Caco-2 (cell line): ENCODE measurements around the gene TFAP2B. TPM values are rescaled to one million over a fixed set of nuclear protein-coding genes. Genes with fewer than 3 reads are reported as not detected.

Experiments used
- BruUV-seq: library from RNA; stranded (reverse); fragments of 400-500 nt; replicated peaks from 2 replicates; lab custom pipeline; 2021; lab: Mats Ljungman, UMichigan
- CTCF ChIA-PET: fragments of 300-600 bp; sonication (Branson Sonifier 250); formaldehyde crosslinking; loops from one replicate; lab custom pipeline; 2022; ENCODE audit warnings: antibody characterized with exemption; lab: Charles Lee
- POLR2A ChIA-PET: fragments of 300-600 bp; sonication (Branson Sonifier 250); formaldehyde crosslinking; loops from one replicate; lab custom pipeline; 2022; ENCODE audit warnings: antibody characterized with exemption; lab: Charles Lee
- DNase-seq, 2 experiments: peaks; one replicate each; pipeline versions ENCODE4 v3.0.0 to v3.0.0-alpha.2; 2020 to 2022
- H3K27me3 ChIP-seq: replicated peaks from 2 replicates; pipeline ENCODE4 v1.6.0; 2011; ENCODE audit warnings: low read length; ENCODE audit not compliant: control insufficient read depth, insufficient read depth
- H3K36me3 ChIP-seq: 2 replicates; pipeline ENCODE4 v1.5.1; 2011; ENCODE audit warnings: low read length; ENCODE audit not compliant: control insufficient read depth, insufficient read depth
- H3K4me1 ChIP-seq: fragments of 250-450 bp; sonication (Bioruptor Pico); 2 replicates; pipeline ENCODE4 v1.5.1; 2020; ENCODE audit warnings: mild to moderate bottlenecking
- H3K4me3 ChIP-seq: 2 replicates; pipeline ENCODE4 v1.5.1; 2011; ENCODE audit warnings: low read depth, mild to moderate bottlenecking, control low read depth, low read length
- H3K9me3 ChIP-seq: fragments of 250-450 bp; sonication (Bioruptor Pico); 2 replicates; pipeline ENCODE4 v1.5.1; 2020; ENCODE audit warnings: mild to moderate bottlenecking, moderate library complexity
- H3K27ac Mint-ChIP-seq: one replicate; pipeline ENCODE4 v1.8.0; 2022; ENCODE audit warnings: mixed read lengths; ENCODE audit not compliant: unreplicated experiment
- H3K27me3 Mint-ChIP-seq: one replicate; pipeline ENCODE4 v1.8.0; 2022; ENCODE audit warnings: mixed read lengths; ENCODE audit not compliant: insufficient read depth, unreplicated experiment
- H3K36me3 Mint-ChIP-seq: one replicate; pipeline ENCODE4 v1.8.0; 2022; ENCODE audit warnings: mild to moderate bottlenecking, mixed read lengths; ENCODE audit not compliant: insufficient read depth, unreplicated experiment
- H3K4me1 Mint-ChIP-seq: one replicate; pipeline ENCODE4 v1.8.0; 2022; ENCODE audit warnings: low read depth, mixed read lengths; ENCODE audit not compliant: unreplicated experiment
- H3K4me3 Mint-ChIP-seq: one replicate; pipeline ENCODE4 v1.8.0; 2022; ENCODE audit warnings: mild to moderate bottlenecking, moderate library complexity, mixed read lengths; ENCODE audit not compliant: unreplicated experiment
- H3K9me3 Mint-ChIP-seq: one replicate; pipeline ENCODE4 v1.8.0; 2022; ENCODE audit warnings: mixed read lengths; ENCODE audit not compliant: unreplicated experiment
- intact Hi-C: fragments of 100-400 bp; cut with micrococcal nuclease; formaldehyde crosslinking; loops from one replicate; pipeline ENCODE4 v1.10.0; 2022; ENCODE audit not compliant: unreplicated experiment
- total RNA-seq: library from RNA; stranded (reverse); gene quantifications from 2 replicates; pipeline ENCODE4 v1.2.3, GENCODE V29; 2022
- TF ChIP-seq, protein P1 (sequence below), 2 experiments: fragments of 200-600 bp in 1 of 2; IDR thresholded peaks; 1 replicate in 1 of 2; 2 replicates in 1 of 2; pipeline versions ENCODE4 v1.5.1 to v1.8.0; 2011 to 2022; ENCODE audit warnings: antibody characterized with exemption in 1 of 2, control low read depth in 1 of 2, inconsistent platforms in 1 of 2, low read depth in 1 of 2, low read length in 1 of 2, mild to moderate bottlenecking in 1 of 2, moderate library complexity in 1 of 2; ENCODE audit not compliant: insufficient read depth in 1 of 2, severe bottlenecking in 1 of 2, unreplicated experiment in 1 of 2

Gene TFAP2B
- total RNA-seq, 1 experiment from 2014 or later: not detected

GRCh38 chr6:50890579-50890978 is 71.9 kb downstream of the TFAP2B start:
- Mint-ChIP-seq H3K27ac (no peak overlapping the region), H3K4me1 (no peaks in the 10 kb centered on the region), H3K36me3 (no peaks in the 10 kb centered on the region), H3K9me3 (peaks cover 9% of the 10 kb centered on the region), H3K27me3 (no peaks in the 10 kb centered on the region), H3K4me3 (no peak overlapping the region)
- no peaks in the 10 kb centered on the region for H3K9me3 ChIP-seq
- H3K4me3 ChIP-seq: no peak overlapping the region
- no peaks in the 10 kb centered on the region for H3K36me3 ChIP-seq
- H3K4me1 ChIP-seq: no peaks in the 10 kb centered on the region
- POLR2A ChIA-PET: no interaction called here
- intact Hi-C loops: no loop called here
- TF ChIP-seq, protein P1, sequence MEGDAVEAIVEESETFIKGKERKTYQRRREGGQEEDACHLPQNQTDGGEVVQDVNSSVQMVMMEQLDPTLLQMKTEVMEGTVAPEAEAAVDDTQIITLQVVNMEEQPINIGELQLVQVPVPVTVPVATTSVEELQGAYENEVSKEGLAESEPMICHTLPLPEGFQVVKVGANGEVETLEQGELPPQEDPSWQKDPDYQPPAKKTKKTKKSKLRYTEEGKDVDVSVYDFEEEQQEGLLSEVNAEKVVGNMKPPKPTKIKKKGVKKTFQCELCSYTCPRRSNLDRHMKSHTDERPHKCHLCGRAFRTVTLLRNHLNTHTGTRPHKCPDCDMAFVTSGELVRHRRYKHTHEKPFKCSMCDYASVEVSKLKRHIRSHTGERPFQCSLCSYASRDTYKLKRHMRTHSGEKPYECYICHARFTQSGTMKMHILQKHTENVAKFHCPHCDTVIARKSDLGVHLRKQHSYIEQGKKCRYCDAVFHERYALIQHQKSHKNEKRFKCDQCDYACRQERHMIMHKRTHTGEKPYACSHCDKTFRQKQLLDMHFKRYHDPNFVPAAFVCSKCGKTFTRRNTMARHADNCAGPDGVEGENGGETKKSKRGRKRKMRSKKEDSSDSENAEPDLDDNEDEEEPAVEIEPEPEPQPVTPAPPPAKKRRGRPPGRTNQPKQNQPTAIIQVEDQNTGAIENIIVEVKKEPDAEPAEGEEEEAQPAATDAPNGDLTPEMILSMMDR (IDR thresholded peaks at IDR 0.05; ENCODE audit: insufficient read depth in 1 of 2, low read depth in 1 of 2, low read length in 1 of 2, severe bottlenecking in 1 of 2, unreplicated experiment in 1 of 2): no peak
- no TSS peak for BruUV-seq
- DNase-seq: no peak
- CTCF ChIA-PET: no interaction called here
- H3K27me3 ChIP-seq: no peaks in the 10 kb centered on the region

DNA sequence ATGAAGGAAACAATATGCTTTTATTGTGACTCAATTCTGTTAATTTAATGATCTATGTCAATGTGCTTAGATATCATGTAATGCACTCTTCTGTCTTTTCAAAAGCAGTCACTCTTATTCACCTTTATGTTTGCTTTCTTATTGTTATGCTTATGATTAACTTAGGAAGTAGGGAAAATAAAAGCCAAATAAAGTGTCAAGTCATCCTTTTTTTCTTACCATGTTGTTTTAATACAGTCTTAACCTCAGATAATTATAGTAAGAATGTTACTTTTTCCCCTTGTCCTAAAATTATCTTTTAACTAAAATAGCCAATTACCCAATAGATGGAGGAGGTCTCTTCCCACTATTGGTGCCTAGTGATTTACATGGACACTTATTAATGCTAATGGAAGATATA is 72.6 kb downstream of the TFAP2B start:
- intact Hi-C loops: no loop called here
- Mint-ChIP-seq H3K4me3 (no peak overlapping the region), H3K9me3 (peaks cover 9% of the 10 kb centered on the region), H3K27ac (no peak overlapping the region), H3K27me3 (no peaks in the 10 kb centered on the region), H3K36me3 (no peaks in the 10 kb centered on the region), H3K4me1 (no peaks in the 10 kb centered on the region)
- ChIA-PET CTCF (no interaction called here), POLR2A (no interaction called here)
- Histone ChIP-seq H3K4me1 (no peaks in the 10 kb centered on the region), H3K27me3 (no peaks in the 10 kb centered on the region), H3K9me3 (no peaks in the 10 kb centered on the region), H3K4me3 (no peak overlapping the region), H3K36me3 (no peaks in the 10 kb centered on the region)
- TF ChIP-seq, protein P1 (IDR thresholded peaks at IDR 0.05; ENCODE audit: insufficient read depth in 1 of 2, low read depth in 1 of 2, low read length in 1 of 2, severe bottlenecking in 1 of 2, unreplicated experiment in 1 of 2): no peak
- BruUV-seq: no TSS peak
- no peak for DNase-seq

Other genes starting within 250 kb of the TFAP2B start
- gene TFAP2D, start 105.3 kb upstream of the TFAP2B start, total RNA-seq: not detected in 2 replicates